ENCODE results near the gene LRRC61.

The LRRC61 gene

GRCh38 chr7:150325901-150326300, 2.7 kb downstream of the LRRC61 start:
- Histone ChIP-seq H3K79me2 (ENCODE audit: insufficient read depth, low read length) (no peaks in the 10 kb centered on the region), H2AFZ (ENCODE audit: low read depth, low read length, severe bottlenecking) (no peak overlapping the region), H3K9me2 (replicated peaks; ENCODE audit: insufficient read depth, low read length) (no peaks in the 10 kb centered on the region), H3K27me3 (ENCODE audit: low read length) (no peaks in the 10 kb centered on the region), H3K36me3 (ENCODE audit: low read length) (no peaks in the 10 kb centered on the region), H3K4me2 (ENCODE audit: low read depth, low read length, poor library complexity, severe bottlenecking) (no peak overlapping the region), H4K20me1 (ENCODE audit: low read depth, low read length) (no peaks in the 10 kb centered on the region), H3F3A (ENCODE audit: insufficient read depth) (no peaks in the 10 kb centered on the region), H3K9ac (ENCODE audit: low read length) (no peak overlapping the region), H3K9me3 (ENCODE audit: insufficient read depth, low read length) (no peaks in the 10 kb centered on the region), H3K27ac (ENCODE audit: low read depth, low read length) (no peak overlapping the region), H3K4me3 (ENCODE audit: insufficient read depth, low read length, poor library complexity, severe bottlenecking) (no peak overlapping the region)
- TF ChIP-seq CTCF (IDR thresholded peaks at IDR 0.05; ENCODE audit: insufficient read depth, low read length, poor library complexity, severe bottlenecking) (no peak), EZH2phosphoT487 (conservative IDR thresholded peaks at IDR 0.05; ENCODE audit: low read length) (no peak)

- no peaks in the 10 kb centered on the region for H3K9me2 ChIP-seq (replicated peaks; ENCODE audit: insufficient read depth, low read length)
- H3K79me2 ChIP-seq (ENCODE audit: insufficient read depth, low read length): no peaks in the 10 kb centered on the region
- no peaks in the 10 kb centered on the region for H3K9me3 ChIP-seq (ENCODE audit: insufficient read depth, low read length)
- no peaks in the 10 kb centered on the region for H3K36me3 ChIP-seq (ENCODE audit: low read length)
- H3K27me3 ChIP-seq (ENCODE audit: low read length): no peaks in the 10 kb centered on the region
- no peaks in the 10 kb centered on the region for H3F3A ChIP-seq (ENCODE audit: insufficient read depth)
- H3K4me2 ChIP-seq (ENCODE audit: low read depth, low read length, poor library complexity, severe bottlenecking): no peak overlapping the region
- no peak overlapping the region for H3K9ac ChIP-seq (ENCODE audit: low read length)
- TF ChIP-seq CTCF (IDR thresholded peaks at IDR 0.05; ENCODE audit: insufficient read depth, low read length, poor library complexity, severe bottlenecking) (no peak), EZH2phosphoT487 (conservative IDR thresholded peaks at IDR 0.05; ENCODE audit: low read length) (no peak)
- no peak overlapping the region for H3K27ac ChIP-seq (ENCODE audit: low read depth, low read length)
- no peaks in the 10 kb centered on the region for H4K20me1 ChIP-seq (ENCODE audit: low read depth, low read length)
- H3K4me3 ChIP-seq (ENCODE audit: insufficient read depth, low read length, poor library complexity, severe bottlenecking): no peak overlapping the region
- no peak overlapping the region for H2AFZ ChIP-seq (ENCODE audit: low read depth, low read length, severe bottlenecking)
Observed at GRCh38 chr7:150326657-150327268, 3.6 kb downstream of the LRRC61 start.

- no peaks in the 10 kb centered on the region for H3K27me3 ChIP-seq (ENCODE audit: low read length)
- no peak overlapping the region for H3K27ac ChIP-seq (ENCODE audit: low read depth, low read length)
- no peaks in the 10 kb centered on the region for H3F3A ChIP-seq (ENCODE audit: insufficient read depth)
- H2AFZ ChIP-seq (ENCODE audit: low read depth, low read length, severe bottlenecking): no peak overlapping the region
- H4K20me1 ChIP-seq (ENCODE audit: low read depth, low read length): no peaks in the 10 kb centered on the region
- H3K36me3 ChIP-seq (ENCODE audit: low read length): no peaks in the 10 kb centered on the region
- no peaks in the 10 kb centered on the region for H3K9me2 ChIP-seq (replicated peaks; ENCODE audit: insufficient read depth, low read length)
- no peaks in the 10 kb centered on the region for H3K9me3 ChIP-seq (ENCODE audit: insufficient read depth, low read length)
- TF ChIP-seq CTCF (IDR thresholded peaks at IDR 0.05; ENCODE audit: insufficient read depth, low read length, poor library complexity, severe bottlenecking) (no peak), EZH2phosphoT487 (conservative IDR thresholded peaks at IDR 0.05; ENCODE audit: low read length) (no peak)
- no peak overlapping the region for H3K4me3 ChIP-seq (ENCODE audit: insufficient read depth, low read length, poor library complexity, severe bottlenecking)
- no peaks in the 10 kb centered on the region for H3K79me2 ChIP-seq (ENCODE audit: insufficient read depth, low read length)
- H3K9ac ChIP-seq (ENCODE audit: low read length): no peak overlapping the region
- no peak overlapping the region for H3K4me2 ChIP-seq (ENCODE audit: low read depth, low read length, poor library complexity, severe bottlenecking)
Observed at GRCh38 chr7:150327308-150327707, 4.2 kb downstream of the LRRC61 start.

Data from SU-DHL-6 (cell line).